Suprapubic skin (tissue), 4 donors: Measurements from ENCODE around the gene MCC. TPM values are rescaled to one million over a fixed set of nuclear protein-coding genes. Genes with fewer than 3 reads are reported as not detected.

Experiments
- DNase-seq, 2 donors: peaks; one replicate each; pipeline ENCODE4 v3.0.0-alpha.2; 2019; ENCODE audit warnings: low spot score in 2 of 2
- H3K27ac ChIP-seq: fragments of 200-600 bp; sonication (generic); one replicate; pipeline ENCODE4 v1.5.1; 2019
- H3K27me3 ChIP-seq: fragments of 200-600 bp; sonication (generic); one replicate; pipeline ENCODE4 v1.5.1; 2019
- H3K36me3 ChIP-seq: fragments of 200-600 bp; sonication (generic); one replicate; pipeline ENCODE4 v1.5.1; 2019
- H3K4me1 ChIP-seq: fragments of 200-600 bp; sonication (generic); one replicate; pipeline ENCODE4 v1.5.1; 2019
- H3K4me3 ChIP-seq: fragments of 200-600 bp; sonication (generic); one replicate; pipeline ENCODE4 v1.5.1; 2019; ENCODE audit warnings: mild to moderate bottlenecking
- H3K9me3 ChIP-seq: fragments of 200-600 bp; sonication (generic); one replicate; pipeline ENCODE4 v1.5.1; 2019
- EP300 ChIP-seq: sonication (generic); formaldehyde crosslinking; IDR thresholded peaks from one replicate; pipeline ENCODE4 v1.6.1; 2017; ENCODE audit warnings: antibody characterized with exemption
- POLR2A ChIP-seq, 2 donors: fragments of 450-650 bp; IDR thresholded peaks; one replicate each; pipeline ENCODE4 v1.6.1; 2017; ENCODE audit warnings: antibody characterized with exemption in 2 of 2, mild to moderate bottlenecking in 2 of 2, moderate library complexity in 2 of 2
- POLR2AphosphoS5 ChIP-seq, 3 donors: sonication (generic); formaldehyde crosslinking; IDR thresholded peaks; one replicate each; pipeline ENCODE4 v1.6.1; 2017; ENCODE audit warnings: antibody characterized with exemption in 3 of 3
- WGBS: methylation state at CpG from one replicate; pipeline ENCODE4 v1.1.5; 2018; 5-methylcytosine and 5-hydroxymethylcytosine counted together
- total RNA-seq, 4 donors: library from RNA; depleted of rRNA; stranded (reverse); fragments of >200 nt; gene quantifications; one replicate each; pipeline ENCODE4 v1.1.0, GENCODE V29; 2016
- TF ChIP-seq, protein P1 (sequence below), 2 donors: fragments of 200-600 bp in 1 of 2; fragments of 450-650 bp in 1 of 2; sonication (generic) in 1 of 2; IDR thresholded peaks; one replicate each; pipeline ENCODE4 v1.5.1; 2016 to 2019; ENCODE audit warnings: antibody characterized with exemption in 2 of 2, mild to moderate bottlenecking in 1 of 2, moderate library complexity in 1 of 2

Gene MCC
- total RNA-seq, 4 donors from 2014 or later, result 67.7 to 105 (median 86.6) TPM

DNA sequence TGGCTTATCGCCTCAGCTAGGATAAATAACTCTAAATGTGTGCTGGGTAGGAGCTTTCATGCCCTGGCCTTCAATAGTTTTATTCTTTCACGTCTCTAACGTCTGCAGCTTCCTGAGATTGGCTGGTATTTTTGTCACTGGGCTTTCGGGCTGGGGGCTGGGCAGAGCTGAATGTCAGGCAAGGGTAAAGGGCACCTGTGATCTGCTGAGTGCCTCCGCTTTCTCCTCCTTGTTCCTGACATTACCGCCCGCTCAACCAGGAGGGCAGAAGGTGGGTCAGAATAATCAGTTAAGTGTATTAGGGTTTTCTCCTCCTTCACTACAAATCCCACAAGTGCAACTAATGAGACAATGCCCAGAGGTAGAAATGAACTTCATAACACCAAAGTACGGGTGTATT, 270.1 kb downstream of the MCC start:
- Histone ChIP-seq H3K4me1 (peaks cover 10% of the 10 kb centered on the region), H3K27ac (no peak overlapping the region), H3K9me3 (no peaks in the 10 kb centered on the region), H3K4me3 (no peak overlapping the region), H3K36me3 (no peaks in the 10 kb centered on the region), H3K27me3 (no peaks in the 10 kb centered on the region)
- 84% methylated on average over 8 of the region's 8 CpGs for WGBS
- TF ChIP-seq EP300 (no peak), POLR2AphosphoS5 (IDR thresholded peaks at IDR 0.05) (no peak), POLR2A (IDR thresholded peaks at IDR 0.05) (no peak)
- TF ChIP-seq, protein P1, sequence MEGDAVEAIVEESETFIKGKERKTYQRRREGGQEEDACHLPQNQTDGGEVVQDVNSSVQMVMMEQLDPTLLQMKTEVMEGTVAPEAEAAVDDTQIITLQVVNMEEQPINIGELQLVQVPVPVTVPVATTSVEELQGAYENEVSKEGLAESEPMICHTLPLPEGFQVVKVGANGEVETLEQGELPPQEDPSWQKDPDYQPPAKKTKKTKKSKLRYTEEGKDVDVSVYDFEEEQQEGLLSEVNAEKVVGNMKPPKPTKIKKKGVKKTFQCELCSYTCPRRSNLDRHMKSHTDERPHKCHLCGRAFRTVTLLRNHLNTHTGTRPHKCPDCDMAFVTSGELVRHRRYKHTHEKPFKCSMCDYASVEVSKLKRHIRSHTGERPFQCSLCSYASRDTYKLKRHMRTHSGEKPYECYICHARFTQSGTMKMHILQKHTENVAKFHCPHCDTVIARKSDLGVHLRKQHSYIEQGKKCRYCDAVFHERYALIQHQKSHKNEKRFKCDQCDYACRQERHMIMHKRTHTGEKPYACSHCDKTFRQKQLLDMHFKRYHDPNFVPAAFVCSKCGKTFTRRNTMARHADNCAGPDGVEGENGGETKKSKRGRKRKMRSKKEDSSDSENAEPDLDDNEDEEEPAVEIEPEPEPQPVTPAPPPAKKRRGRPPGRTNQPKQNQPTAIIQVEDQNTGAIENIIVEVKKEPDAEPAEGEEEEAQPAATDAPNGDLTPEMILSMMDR (IDR thresholded peaks at IDR 0.05), result no peak
- no peak for DNase-seq

DNA sequence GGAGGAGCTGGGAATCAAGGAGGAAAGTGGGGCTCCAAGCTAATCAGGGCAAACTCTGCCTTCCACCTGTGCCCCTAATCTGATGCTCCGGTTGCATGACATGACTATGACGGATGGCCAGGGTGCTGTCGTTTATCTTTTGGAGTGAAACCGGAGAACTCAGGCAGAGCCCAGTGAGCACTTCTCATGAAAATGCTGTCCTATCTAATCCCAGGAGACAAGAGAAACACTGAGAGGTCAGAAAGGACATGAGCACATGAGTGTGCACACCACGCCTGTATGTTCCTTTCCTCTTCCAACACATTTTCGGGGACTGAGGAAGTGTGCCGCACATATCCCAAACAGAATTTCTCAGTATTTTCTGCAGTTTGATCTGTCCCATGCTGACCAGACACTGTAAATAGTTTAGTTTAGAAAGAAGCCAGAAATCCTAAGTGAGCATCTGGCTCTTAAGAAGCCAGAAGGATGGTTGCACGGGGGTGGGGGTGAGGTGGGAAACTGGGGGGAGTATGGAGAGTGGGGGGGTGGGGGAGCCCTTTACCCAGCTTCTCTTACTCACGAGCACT, 270.6 kb downstream of the MCC start:
- 80% methylated on average over 9 of the region's 9 CpGs for WGBS
- Histone ChIP-seq H3K9me3 (no peaks in the 10 kb centered on the region), H3K27ac (no peak overlapping the region), H3K4me1 (peaks cover 10% of the 10 kb centered on the region), H3K27me3 (no peaks in the 10 kb centered on the region), H3K36me3 (no peaks in the 10 kb centered on the region), H3K4me3 (no peak overlapping the region)
- DNase-seq, result no peak
- TF ChIP-seq POLR2A (IDR thresholded peaks at IDR 0.05) (no peak), EP300 (no peak), POLR2AphosphoS5 (IDR thresholded peaks at IDR 0.05) (no peak)
- TF ChIP-seq, protein P1 (IDR thresholded peaks at IDR 0.05), result no peak

DNA sequence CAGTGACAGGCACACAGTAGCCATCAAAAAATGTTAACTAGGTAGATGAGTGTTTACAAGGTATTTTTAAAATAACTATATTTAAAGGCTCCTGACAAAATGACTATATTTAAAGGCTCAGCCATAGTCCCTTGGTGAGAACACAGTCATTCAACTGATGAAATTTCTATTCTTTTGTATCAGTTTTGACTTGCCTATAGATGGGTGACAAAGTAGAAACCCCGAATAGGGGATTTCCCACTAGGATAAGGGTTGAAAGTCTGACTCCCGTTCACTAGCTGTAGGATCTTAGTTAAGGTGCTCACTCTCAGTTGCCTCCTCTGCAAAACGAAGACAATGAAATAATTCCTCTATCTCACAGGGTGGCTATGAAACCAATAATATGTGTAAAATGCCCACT, 271.7 kb downstream of the MCC start:
- Histone ChIP-seq H3K4me3 (no peak overlapping the region), H3K27ac (no peak overlapping the region), H3K4me1 (peaks cover 12% of the 10 kb centered on the region), H3K27me3 (no peaks in the 10 kb centered on the region), H3K9me3 (no peaks in the 10 kb centered on the region), H3K36me3 (no peaks in the 10 kb centered on the region)
- DNase-seq, result no peak
- 86% methylated on average over 3 of the region's 3 CpGs for WGBS
- TF ChIP-seq EP300, result no peak
- TF ChIP-seq, protein P1 (IDR thresholded peaks at IDR 0.05), result no peak
- TF ChIP-seq POLR2AphosphoS5 (IDR thresholded peaks at IDR 0.05), result no peak
- TF ChIP-seq POLR2A (IDR thresholded peaks at IDR 0.05), result no peak

DNA sequence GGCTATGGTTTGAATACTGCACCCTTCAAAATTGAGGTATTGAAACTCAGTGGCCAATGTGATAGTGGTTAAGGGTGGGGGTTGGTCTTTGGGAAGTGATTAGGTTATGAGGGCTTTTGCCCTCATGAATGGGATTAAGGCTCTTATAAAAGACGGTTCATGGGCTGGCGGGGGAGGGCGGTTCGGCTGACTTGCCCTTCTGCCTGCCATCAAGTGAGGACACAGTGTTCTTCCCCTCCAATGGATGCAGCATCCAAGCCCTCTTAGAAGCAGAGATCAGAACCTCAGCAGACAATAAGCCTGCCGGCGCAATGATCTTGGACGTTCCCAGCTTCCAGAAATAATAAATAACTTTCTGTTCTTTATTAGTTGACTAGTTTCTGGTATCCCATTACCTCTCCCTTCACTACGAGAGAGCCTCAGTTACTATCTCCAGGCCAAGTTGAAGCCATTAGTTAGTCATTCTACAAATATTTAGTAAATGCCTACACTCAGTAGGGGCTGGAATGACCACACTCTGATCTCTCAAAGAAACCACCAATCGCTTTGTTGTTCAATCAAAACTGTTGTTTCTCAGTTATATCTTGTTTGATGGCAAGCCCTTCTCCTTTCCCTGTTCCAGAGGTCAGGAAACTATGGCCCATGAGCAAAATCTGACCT, 272.7 kb downstream of the MCC start:
- Histone ChIP-seq H3K9me3 (no peaks in the 10 kb centered on the region), H3K4me1 (peaks cover 12% of the 10 kb centered on the region), H3K27ac (no peak overlapping the region), H3K27me3 (no peaks in the 10 kb centered on the region), H3K36me3 (no peaks in the 10 kb centered on the region), H3K4me3 (no peak overlapping the region)
- no peak for DNase-seq
- TF ChIP-seq POLR2AphosphoS5 (IDR thresholded peaks at IDR 0.05) (no peak), EP300 (no peak), POLR2A (IDR thresholded peaks at IDR 0.05) (no peak)
- TF ChIP-seq, protein P1 (IDR thresholded peaks at IDR 0.05), result no peak
- WGBS, result 89% methylated on average over 9 of the region's 9 CpGs

DNA sequence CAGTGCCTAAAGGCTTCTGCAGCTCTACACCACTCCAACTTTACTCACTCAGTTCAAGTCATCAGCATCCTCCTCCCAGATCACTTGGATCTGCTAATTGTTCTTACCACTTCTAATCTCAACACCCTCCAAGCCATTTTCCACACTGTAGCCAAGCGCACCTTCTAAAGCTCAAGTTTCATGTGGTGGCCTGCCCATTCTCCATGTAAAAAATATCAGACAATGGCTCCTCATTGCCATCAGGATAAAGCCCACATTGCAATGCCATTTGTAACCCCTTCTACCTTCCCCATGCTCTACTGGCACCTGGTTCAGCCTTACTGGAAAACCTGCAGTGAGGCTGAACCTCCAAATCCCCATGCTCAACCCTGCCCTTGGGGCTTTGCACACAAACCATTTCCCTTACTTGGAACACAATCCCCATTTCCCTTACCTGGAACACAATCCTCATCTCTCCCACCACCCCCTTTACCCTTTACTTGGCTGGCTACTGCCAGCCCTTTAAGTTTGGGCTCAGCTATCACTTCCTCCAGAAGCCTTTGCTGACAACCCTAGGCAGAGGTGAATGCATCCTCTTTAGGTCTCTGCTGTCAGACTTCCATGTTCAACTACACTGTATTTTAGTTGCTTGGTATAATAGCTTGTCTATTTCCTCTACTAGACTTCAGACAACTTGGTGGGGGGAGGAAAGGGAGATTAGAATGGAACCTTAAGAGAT, 273.5 kb downstream of the MCC start:
- 88% methylated on average over 1 of the region's 1 CpG for WGBS
- TF ChIP-seq POLR2AphosphoS5 (IDR thresholded peaks at IDR 0.05) (no peak), EP300 (no peak)
- Histone ChIP-seq H3K4me1 (peaks cover 12% of the 10 kb centered on the region), H3K27ac (no peak overlapping the region), H3K27me3 (no peaks in the 10 kb centered on the region), H3K4me3 (no peak overlapping the region), H3K36me3 (no peaks in the 10 kb centered on the region), H3K9me3 (no peaks in the 10 kb centered on the region)
- no peak for DNase-seq
